SH-SY5Y (cell line): ENCODE data around the gene HOXD3.

ENCODE experiments used
- GATA2 ChIP-seq: IDR thresholded peaks from 2 replicates; pipeline ENCODE4 v1.6.1; 2011; ENCODE audit warnings: mild to moderate bottlenecking, low read depth, low read length
- GATA3 ChIP-seq: IDR thresholded peaks from 2 replicates; pipeline ENCODE4 v1.6.1; 2011; ENCODE audit warnings: low read depth, mild to moderate bottlenecking, low read length, moderate library complexity

GRCh38 chr2:176118601-176119339 lies 38.3 kb upstream of the HOXD3 start:
- TF ChIP-seq GATA2, result no peak
- no peak for TF ChIP-seq GATA3
